Measurements from ENCODE around the gene DEAF1.

DNA sequence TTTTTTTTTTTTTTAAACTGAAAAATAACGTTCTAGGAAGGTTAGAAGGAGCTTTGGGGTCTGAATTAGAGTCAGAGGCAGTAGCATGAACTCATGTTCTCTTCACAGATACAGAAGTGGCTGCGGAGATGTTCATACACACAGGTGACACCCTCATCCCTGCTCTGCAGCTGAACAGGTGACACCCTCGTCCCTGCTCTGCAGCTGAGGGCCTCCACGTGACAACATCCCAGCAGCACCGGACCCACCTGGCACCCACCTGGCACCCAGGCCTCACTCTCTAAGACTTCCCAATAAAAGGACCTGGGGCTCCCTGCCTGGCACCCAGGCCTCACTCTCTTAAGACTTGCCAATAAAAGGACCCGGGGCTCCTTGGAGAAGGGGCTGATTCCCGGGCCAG, 38.2 kb downstream of the DEAF1 start:
- TF ChIP-seq, protein P1, sequence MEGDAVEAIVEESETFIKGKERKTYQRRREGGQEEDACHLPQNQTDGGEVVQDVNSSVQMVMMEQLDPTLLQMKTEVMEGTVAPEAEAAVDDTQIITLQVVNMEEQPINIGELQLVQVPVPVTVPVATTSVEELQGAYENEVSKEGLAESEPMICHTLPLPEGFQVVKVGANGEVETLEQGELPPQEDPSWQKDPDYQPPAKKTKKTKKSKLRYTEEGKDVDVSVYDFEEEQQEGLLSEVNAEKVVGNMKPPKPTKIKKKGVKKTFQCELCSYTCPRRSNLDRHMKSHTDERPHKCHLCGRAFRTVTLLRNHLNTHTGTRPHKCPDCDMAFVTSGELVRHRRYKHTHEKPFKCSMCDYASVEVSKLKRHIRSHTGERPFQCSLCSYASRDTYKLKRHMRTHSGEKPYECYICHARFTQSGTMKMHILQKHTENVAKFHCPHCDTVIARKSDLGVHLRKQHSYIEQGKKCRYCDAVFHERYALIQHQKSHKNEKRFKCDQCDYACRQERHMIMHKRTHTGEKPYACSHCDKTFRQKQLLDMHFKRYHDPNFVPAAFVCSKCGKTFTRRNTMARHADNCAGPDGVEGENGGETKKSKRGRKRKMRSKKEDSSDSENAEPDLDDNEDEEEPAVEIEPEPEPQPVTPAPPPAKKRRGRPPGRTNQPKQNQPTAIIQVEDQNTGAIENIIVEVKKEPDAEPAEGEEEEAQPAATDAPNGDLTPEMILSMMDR (IDR thresholded peaks at IDR 0.05): no peak
- no peak for TF ChIP-seq POLR2A (IDR thresholded peaks at IDR 0.05)
